Measurements from ENCODE around the gene MYH10. TPM values are rescaled to one million over a fixed set of nuclear protein-coding genes. Genes with fewer than 3 reads are reported as not detected.

Gene MYH10
- total RNA-seq, 1 donor from 2014 or later: 218 TPM

DNA sequence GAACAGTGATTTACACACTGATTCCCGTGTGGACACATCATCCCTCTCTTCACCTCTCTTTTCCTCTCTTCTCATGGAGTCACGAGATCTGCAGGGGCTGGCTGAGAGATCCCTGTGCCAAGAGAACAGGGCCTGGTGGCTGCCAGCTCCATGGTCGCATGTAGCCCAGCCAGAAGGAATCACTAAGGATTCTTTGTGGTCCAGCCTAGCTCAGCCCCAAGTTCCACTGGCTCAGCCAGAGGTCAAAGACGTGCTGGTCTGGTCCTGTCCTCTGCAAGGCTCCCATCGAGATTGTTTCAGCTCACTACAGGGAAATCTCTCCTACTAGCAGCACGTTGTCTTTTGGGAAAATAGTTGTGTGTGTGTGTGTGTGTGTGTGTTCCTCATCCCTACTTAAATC is 128.4 kb downstream of the MYH10 start:
- Mint-ChIP-seq H3K9me3 (ENCODE audit: unreplicated experiment) (peaks cover 7% of the 10 kb centered on the region), H3K27ac (ENCODE audit: unreplicated experiment) (no peak overlapping the region), H3K36me3 (ENCODE audit: unreplicated experiment) (peaks cover 13% of the 10 kb centered on the region), H3K4me1 (ENCODE audit: low read depth, unreplicated experiment) (peaks cover 12% of the 10 kb centered on the region), H3K27me3 (ENCODE audit: unreplicated experiment) (peaks cover 8% of the 10 kb centered on the region), H3K4me3 (ENCODE audit: unreplicated experiment) (no peak overlapping the region)
- no peak for DNase-seq
- TF ChIP-seq, protein P1, sequence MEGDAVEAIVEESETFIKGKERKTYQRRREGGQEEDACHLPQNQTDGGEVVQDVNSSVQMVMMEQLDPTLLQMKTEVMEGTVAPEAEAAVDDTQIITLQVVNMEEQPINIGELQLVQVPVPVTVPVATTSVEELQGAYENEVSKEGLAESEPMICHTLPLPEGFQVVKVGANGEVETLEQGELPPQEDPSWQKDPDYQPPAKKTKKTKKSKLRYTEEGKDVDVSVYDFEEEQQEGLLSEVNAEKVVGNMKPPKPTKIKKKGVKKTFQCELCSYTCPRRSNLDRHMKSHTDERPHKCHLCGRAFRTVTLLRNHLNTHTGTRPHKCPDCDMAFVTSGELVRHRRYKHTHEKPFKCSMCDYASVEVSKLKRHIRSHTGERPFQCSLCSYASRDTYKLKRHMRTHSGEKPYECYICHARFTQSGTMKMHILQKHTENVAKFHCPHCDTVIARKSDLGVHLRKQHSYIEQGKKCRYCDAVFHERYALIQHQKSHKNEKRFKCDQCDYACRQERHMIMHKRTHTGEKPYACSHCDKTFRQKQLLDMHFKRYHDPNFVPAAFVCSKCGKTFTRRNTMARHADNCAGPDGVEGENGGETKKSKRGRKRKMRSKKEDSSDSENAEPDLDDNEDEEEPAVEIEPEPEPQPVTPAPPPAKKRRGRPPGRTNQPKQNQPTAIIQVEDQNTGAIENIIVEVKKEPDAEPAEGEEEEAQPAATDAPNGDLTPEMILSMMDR (IDR thresholded peaks at IDR 0.05; ENCODE audit: partially characterized antibody, unreplicated experiment): no peak

DNA sequence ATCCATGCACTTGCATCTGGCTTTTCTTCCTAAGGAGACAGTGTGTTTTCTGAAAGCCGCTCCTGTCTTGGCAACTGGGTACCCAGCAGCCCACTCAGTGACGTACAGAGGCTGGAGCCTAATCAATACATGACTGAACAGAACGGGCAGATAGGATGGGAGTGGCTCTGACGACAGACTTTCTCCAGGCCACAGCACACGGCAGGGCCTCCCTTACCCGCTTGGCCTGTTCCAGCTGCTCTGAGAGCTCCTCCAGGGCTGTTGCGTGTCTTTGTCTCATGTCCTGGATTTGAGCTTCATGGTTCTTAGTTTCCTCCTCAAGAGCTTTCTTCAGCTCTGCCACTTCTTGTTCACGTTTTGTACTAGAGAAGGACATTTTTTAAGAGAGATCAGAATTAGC is 129.9 kb downstream of the MYH10 start:
- Mint-ChIP-seq H3K27ac (ENCODE audit: unreplicated experiment) (peak overlapping the region; percentile 31), H3K27me3 (ENCODE audit: unreplicated experiment) (peaks cover 8% of the 10 kb centered on the region), H3K4me1 (ENCODE audit: low read depth, unreplicated experiment) (peaks cover 12% of the 10 kb centered on the region), H3K4me3 (ENCODE audit: unreplicated experiment) (no peak overlapping the region), H3K36me3 (ENCODE audit: unreplicated experiment) (peaks cover 13% of the 10 kb centered on the region), H3K9me3 (ENCODE audit: unreplicated experiment) (peaks cover 7% of the 10 kb centered on the region)
- TF ChIP-seq, protein P1 (IDR thresholded peaks at IDR 0.05; ENCODE audit: partially characterized antibody, unreplicated experiment): no peak
- DNase-seq: no peak

DNA sequence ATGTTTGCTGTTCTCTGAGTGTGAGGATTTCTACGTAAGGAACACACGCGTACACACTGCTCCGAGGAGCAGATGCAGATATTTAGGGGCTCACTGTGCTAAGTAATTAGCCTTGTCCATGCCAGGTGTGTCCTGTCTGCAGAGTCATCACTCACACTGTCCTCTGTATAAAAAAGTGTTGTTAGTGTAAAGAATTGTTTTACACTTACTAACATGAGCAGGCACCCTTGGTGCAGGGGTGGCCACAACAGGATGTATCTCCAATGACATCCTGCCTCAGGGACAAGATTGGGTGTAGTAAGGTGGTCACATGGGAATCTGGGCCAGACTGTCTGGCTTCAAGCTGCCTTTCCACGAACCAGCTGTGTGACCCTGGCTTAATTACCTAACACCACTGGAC is 130.9 kb downstream of the MYH10 start:
- peaks cover 6% of the 10 kb centered on the region for H3K27me3 Mint-ChIP-seq (ENCODE audit: unreplicated experiment)
- peaks cover 7% of the 10 kb centered on the region for H3K9me3 Mint-ChIP-seq (ENCODE audit: unreplicated experiment)
- H3K36me3 Mint-ChIP-seq (ENCODE audit: unreplicated experiment): peaks cover 13% of the 10 kb centered on the region
- peaks cover 12% of the 10 kb centered on the region for H3K4me1 Mint-ChIP-seq (ENCODE audit: low read depth, unreplicated experiment)
- TF ChIP-seq, protein P1 (IDR thresholded peaks at IDR 0.05; ENCODE audit: partially characterized antibody, unreplicated experiment): no peak
- no peak overlapping the region for H3K27ac Mint-ChIP-seq (ENCODE audit: unreplicated experiment)
- no peak for DNase-seq
- H3K4me3 Mint-ChIP-seq (ENCODE audit: unreplicated experiment): no peak overlapping the region

DNA sequence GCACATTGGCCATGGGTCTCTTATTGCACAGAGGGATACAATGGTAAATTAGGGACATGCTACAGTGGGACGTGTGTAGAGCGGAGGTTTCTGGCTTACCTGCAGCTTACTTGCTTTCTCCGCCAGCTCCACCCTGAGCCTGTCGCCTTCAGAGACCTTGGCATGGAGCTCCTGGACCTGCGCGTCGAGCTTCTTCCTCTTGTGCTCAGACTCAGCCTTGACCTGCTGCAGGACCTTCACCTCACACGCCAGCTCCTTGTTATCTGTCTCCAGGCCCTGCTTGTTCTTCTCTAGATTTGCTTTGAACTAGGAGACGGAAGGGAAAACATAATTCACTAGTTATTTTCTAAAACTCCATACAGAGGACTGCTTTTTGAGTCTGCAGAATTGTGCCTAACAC is 131.4 kb downstream of the MYH10 start:
- TF ChIP-seq, protein P1 (IDR thresholded peaks at IDR 0.05; ENCODE audit: partially characterized antibody, unreplicated experiment): no peak
- Mint-ChIP-seq H3K9me3 (ENCODE audit: unreplicated experiment) (peaks cover 7% of the 10 kb centered on the region), H3K4me1 (ENCODE audit: low read depth, unreplicated experiment) (peaks cover 10% of the 10 kb centered on the region)

DNA sequence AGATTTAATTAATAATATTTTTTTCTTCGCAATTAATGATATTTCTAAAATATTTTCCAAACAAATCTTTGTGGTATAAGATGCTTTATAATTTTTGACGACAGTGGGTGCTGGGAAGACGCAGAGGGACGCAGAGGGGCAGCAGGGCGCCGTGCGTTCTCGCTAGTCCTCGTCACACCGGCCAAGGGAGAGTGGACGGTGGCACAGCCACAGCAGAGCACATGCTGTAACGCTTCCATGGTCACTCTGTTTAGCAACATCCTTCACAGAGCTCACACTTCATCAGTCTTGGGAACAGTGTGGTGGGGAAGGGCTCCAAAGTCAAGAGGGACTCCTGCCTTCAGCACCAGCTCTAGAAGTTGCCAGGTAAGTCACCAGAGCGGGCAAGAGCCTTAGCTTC is 134.4 kb downstream of the MYH10 start:
- Mint-ChIP-seq H3K36me3 (ENCODE audit: unreplicated experiment) (peaks cover 13% of the 10 kb centered on the region), H3K27me3 (ENCODE audit: unreplicated experiment) (peaks cover 2% of the 10 kb centered on the region)

More for the DNA sequence above, 131.4 kb downstream of the MYH10 start:
- H3K36me3 Mint-ChIP-seq (ENCODE audit: unreplicated experiment): peaks cover 9% of the 10 kb centered on the region
- H3K4me3 Mint-ChIP-seq (ENCODE audit: unreplicated experiment): no peak overlapping the region
- peaks cover 7% of the 10 kb centered on the region for H3K27me3 Mint-ChIP-seq (ENCODE audit: unreplicated experiment)
- DNase-seq: no peak
- H3K27ac Mint-ChIP-seq (ENCODE audit: unreplicated experiment): no peak overlapping the region

More for the DNA sequence above, 134.4 kb downstream of the MYH10 start:
- DNase-seq: no peak
- no peak overlapping the region for H3K27ac Mint-ChIP-seq (ENCODE audit: unreplicated experiment)
- peaks cover 2% of the 10 kb centered on the region for H3K4me1 Mint-ChIP-seq (ENCODE audit: low read depth, unreplicated experiment)
- H3K9me3 Mint-ChIP-seq (ENCODE audit: unreplicated experiment): peaks cover 3% of the 10 kb centered on the region
- no peak overlapping the region for H3K4me3 Mint-ChIP-seq (ENCODE audit: unreplicated experiment)
- TF ChIP-seq, protein P1 (IDR thresholded peaks at IDR 0.05; ENCODE audit: partially characterized antibody, unreplicated experiment): no peak

All from glutamatergic neuron (in vitro differentiated cells).